ENCODE measurements around the gene UBXN4. TPM values are rescaled to one million over a fixed set of nuclear protein-coding genes. Genes with fewer than 3 reads are reported as not detected.

Gene UBXN4
- total RNA-seq, 1 experiment from 2014 or later = 65.4 TPM

- H3K79me1 ChIP-seq (ENCODE audit: insufficient read depth, low read depth, low read length, poor library complexity, severe bottlenecking) = no peaks in the 10 kb centered on the region
- no peak overlapping the region for H2BK5ac ChIP-seq (ENCODE audit: insufficient read length, low read length)
- H3K14ac ChIP-seq (ENCODE audit: insufficient read depth, low read length) = no peak overlapping the region
- no peak overlapping the region for H2BK15ac ChIP-seq (ENCODE audit: low read depth, low read length)
- no CpG with 5 or more reads among the region's 3 CpGs for WGBS (ENCODE audit: extremely low coverage, insufficient read length, low lambda C conversion rate)
- no peak overlapping the region for H3K27ac ChIP-seq (ENCODE audit: insufficient read length, low read depth, low read length)
- Mint-ChIP-seq H3K9me3 (peaks cover 0 to 6% of the 10 kb centered on the region in 2 experiments; a peak in 1 of 5 replicates), H3K36me3 (ENCODE audit: insufficient read depth in 1 of 3, low read depth in 3 of 3) (no peaks in the 10 kb centered on the region), H3K27me3 (ENCODE audit: low read depth) (peaks cover 2% of the 10 kb centered on the region; the same call in 1 of the 2 replicates), H3K4me3 (no peak overlapping the region), H3K4me1 (no peaks in the 10 kb centered on the region), H3K27ac (no peak overlapping the region)
- no peak overlapping the region for H3K23ac ChIP-seq (ENCODE audit: insufficient read length, low read depth, low read length)
- H3K4ac ChIP-seq (ENCODE audit: low read depth, low read length) = no peak overlapping the region
- no peaks in the 10 kb centered on the region for H3K9me3 ChIP-seq (ENCODE audit: control insufficient read depth, low read depth, low read length)
- no peaks in the 10 kb centered on the region for H3K27me3 ChIP-seq (ENCODE audit: insufficient read depth, low read length)
- H2AFZ ChIP-seq (ENCODE audit: low read length) = no peak overlapping the region
- H4K5ac ChIP-seq (ENCODE audit: insufficient read length, low read depth, low read length) = no peak overlapping the region
- H2BK12ac ChIP-seq (ENCODE audit: insufficient read length, low read depth, low read length) = no peak overlapping the region
- no peak overlapping the region for H4K8ac ChIP-seq (replicated peaks; ENCODE audit: insufficient read length, low read depth, low read length)
- H3K4me2 ChIP-seq (ENCODE audit: insufficient read depth, insufficient read length, low read length) = no peak overlapping the region
- no peak for DNase-seq
- no peak overlapping the region for H3K56ac ChIP-seq (ENCODE audit: insufficient read length, low read depth, low read length)
- H4K20me1 ChIP-seq (ENCODE audit: control insufficient read depth, insufficient read depth, insufficient read length) = no peaks in the 10 kb centered on the region
- TF ChIP-seq, protein P1, sequence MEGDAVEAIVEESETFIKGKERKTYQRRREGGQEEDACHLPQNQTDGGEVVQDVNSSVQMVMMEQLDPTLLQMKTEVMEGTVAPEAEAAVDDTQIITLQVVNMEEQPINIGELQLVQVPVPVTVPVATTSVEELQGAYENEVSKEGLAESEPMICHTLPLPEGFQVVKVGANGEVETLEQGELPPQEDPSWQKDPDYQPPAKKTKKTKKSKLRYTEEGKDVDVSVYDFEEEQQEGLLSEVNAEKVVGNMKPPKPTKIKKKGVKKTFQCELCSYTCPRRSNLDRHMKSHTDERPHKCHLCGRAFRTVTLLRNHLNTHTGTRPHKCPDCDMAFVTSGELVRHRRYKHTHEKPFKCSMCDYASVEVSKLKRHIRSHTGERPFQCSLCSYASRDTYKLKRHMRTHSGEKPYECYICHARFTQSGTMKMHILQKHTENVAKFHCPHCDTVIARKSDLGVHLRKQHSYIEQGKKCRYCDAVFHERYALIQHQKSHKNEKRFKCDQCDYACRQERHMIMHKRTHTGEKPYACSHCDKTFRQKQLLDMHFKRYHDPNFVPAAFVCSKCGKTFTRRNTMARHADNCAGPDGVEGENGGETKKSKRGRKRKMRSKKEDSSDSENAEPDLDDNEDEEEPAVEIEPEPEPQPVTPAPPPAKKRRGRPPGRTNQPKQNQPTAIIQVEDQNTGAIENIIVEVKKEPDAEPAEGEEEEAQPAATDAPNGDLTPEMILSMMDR (conservative IDR thresholded peaks at IDR 0.05) = no peak
- no peak overlapping the region for H2BK20ac ChIP-seq (ENCODE audit: low read depth, low read length, poor library complexity, severe bottlenecking)
- H2AK5ac ChIP-seq (ENCODE audit: insufficient read length, low read length) = no peak overlapping the region
- H3K79me2 ChIP-seq (ENCODE audit: insufficient read depth, low read length) = no peaks in the 10 kb centered on the region
- no peak overlapping the region for H3K9ac ChIP-seq (ENCODE audit: extremely low read depth, insufficient read length, low read length)
- H3K4me1 ChIP-seq (ENCODE audit: insufficient read depth, low read length) = no peaks in the 10 kb centered on the region
- H3K23me2 ChIP-seq (ENCODE audit: insufficient read length, low read depth, low read length, poor library complexity, severe bottlenecking) = no peaks in the 10 kb centered on the region
- no peak overlapping the region for H3K18ac ChIP-seq (ENCODE audit: insufficient read length, low read depth, low read length)
- no peak overlapping the region for H4K91ac ChIP-seq (ENCODE audit: insufficient read length, low read depth, low read length)
- H3T11ph ChIP-seq (ENCODE audit: low read length) = no peak overlapping the region
- no peak overlapping the region for H2BK120ac ChIP-seq (ENCODE audit: low read depth, low read length, poor library complexity, severe bottlenecking)
These were observed 73.6 kb downstream of the UBXN4 start for GRCh38 chr2:135815269-135815668.

Data from H9 (cell line).